Prostate gland (tissue), 2 donors: Measurements from ENCODE around the gene ACOD1. TPM values are rescaled to one million over a fixed set of nuclear protein-coding genes. Genes with fewer than 3 reads are reported as not detected.

Experiments
- DNase-seq: peaks from one replicate; pipeline ENCODE4 v3.0.0-alpha.2; 2019; ENCODE audit warnings: low spot score
- H3K27ac ChIP-seq, 2 donors: fragments of 200-600 bp; sonication (generic); 2 replicates each; pipeline ENCODE4 v1.5.1; 2017 to 2019
- H3K27me3 ChIP-seq: fragments of 200-600 bp; sonication (generic); replicated peaks from 2 replicates; pipeline ENCODE4 v1.5.1; 2019; ENCODE audit not compliant: insufficient read depth
- H3K36me3 ChIP-seq, 2 donors: fragments of 200-600 bp; sonication (generic); 1 replicate in 1 of 2; 2 replicates in 1 of 2; pipeline versions ENCODE4 v1.5.1 to v1.8.1; 2017 to 2019
- H3K4me1 ChIP-seq: fragments of 200-600 bp; sonication (generic); replicated peaks from 2 replicates; pipeline ENCODE4 v1.5.1; 2019
- H3K4me3 ChIP-seq, 2 donors: fragments of 200-600 bp; sonication (generic); 2 replicates each; pipeline ENCODE4 v1.5.1; 2017 to 2019
- H3K9me3 ChIP-seq: fragments of 200-600 bp; sonication (generic); 2 replicates; pipeline ENCODE4 v1.5.1; 2017
- POLR2A ChIP-seq: fragments of 450-650 bp; IDR thresholded peaks from one replicate; pipeline ENCODE4 v1.6.1; 2016; ENCODE audit warnings: antibody characterized with exemption, mild to moderate bottlenecking
- POLR2AphosphoS5 ChIP-seq: sonication (generic); formaldehyde crosslinking; IDR thresholded peaks from one replicate; pipeline ENCODE4 v1.6.1; 2017; ENCODE audit warnings: antibody characterized with exemption
- WGBS: methylation state at CpG from one replicate; pipeline ENCODE4 v1.1.5; 2018; 5-methylcytosine and 5-hydroxymethylcytosine counted together
- intact Hi-C: fragments of 100-400 bp; cut with DNase I; formaldehyde crosslinking; loops from one replicate; pipeline ENCODE4 v1.14.2; 2022
- total RNA-seq, 2 donors: library from RNA; depleted of rRNA; stranded (reverse); fragments of >200 nt; gene quantifications; one replicate each; pipeline ENCODE4 v1.1.0, GENCODE V29; 2016
- TF ChIP-seq, protein P1 (sequence below), 4 experiments: fragments of 200-600 bp in 2 of 4; fragments of 450-650 bp in 2 of 4; sonication (generic) in 2 of 4; IDR thresholded peaks; 1 replicate in 3 of 4; 2 replicates in 1 of 4; pipeline ENCODE4 v1.5.1; 2016 to 2019; ENCODE audit warnings: antibody characterized with exemption in 4 of 4, mild to moderate bottlenecking in 2 of 4, moderate library complexity in 2 of 4

The ACOD1 gene
- total RNA-seq, 2 donors from 2014 or later = not detected

DNA sequence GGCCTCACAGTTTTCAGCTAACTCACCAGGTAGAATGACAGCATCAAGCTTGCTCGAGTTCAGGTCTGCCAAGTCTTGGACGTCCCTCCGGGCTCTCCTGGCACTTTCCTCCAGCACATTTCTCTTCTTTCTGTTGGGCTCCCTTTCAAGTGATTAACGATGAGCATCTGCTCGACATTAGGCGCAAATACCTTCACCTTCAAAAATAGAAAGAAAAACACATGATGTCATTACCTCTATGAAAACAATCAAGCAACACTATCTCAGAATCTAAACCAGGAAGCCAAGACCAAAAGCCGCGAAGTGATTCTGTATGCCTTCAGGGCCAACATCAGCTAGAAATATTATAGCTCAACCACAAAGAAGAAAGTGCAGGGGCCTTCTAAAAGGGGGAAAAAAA, 28.2 kb downstream of the ACOD1 start:
- intact Hi-C loops = no loop called here
- Histone ChIP-seq H3K27me3 (no peaks in the 10 kb centered on the region), H3K4me3 (no peak overlapping the region), H3K9me3 (no peaks in the 10 kb centered on the region), H3K36me3 (no peaks in the 10 kb centered on the region), H3K4me1 (no peaks in the 10 kb centered on the region), H3K27ac (no peak overlapping the region)
- TF ChIP-seq POLR2AphosphoS5 (no peak), POLR2A (no peak)
- TF ChIP-seq, protein P1, sequence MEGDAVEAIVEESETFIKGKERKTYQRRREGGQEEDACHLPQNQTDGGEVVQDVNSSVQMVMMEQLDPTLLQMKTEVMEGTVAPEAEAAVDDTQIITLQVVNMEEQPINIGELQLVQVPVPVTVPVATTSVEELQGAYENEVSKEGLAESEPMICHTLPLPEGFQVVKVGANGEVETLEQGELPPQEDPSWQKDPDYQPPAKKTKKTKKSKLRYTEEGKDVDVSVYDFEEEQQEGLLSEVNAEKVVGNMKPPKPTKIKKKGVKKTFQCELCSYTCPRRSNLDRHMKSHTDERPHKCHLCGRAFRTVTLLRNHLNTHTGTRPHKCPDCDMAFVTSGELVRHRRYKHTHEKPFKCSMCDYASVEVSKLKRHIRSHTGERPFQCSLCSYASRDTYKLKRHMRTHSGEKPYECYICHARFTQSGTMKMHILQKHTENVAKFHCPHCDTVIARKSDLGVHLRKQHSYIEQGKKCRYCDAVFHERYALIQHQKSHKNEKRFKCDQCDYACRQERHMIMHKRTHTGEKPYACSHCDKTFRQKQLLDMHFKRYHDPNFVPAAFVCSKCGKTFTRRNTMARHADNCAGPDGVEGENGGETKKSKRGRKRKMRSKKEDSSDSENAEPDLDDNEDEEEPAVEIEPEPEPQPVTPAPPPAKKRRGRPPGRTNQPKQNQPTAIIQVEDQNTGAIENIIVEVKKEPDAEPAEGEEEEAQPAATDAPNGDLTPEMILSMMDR (IDR thresholded peaks at IDR 0.05) = no peak
- DNase-seq = no peak
- WGBS = 15% methylated on average over 8 of the region's 8 CpGs

DNA sequence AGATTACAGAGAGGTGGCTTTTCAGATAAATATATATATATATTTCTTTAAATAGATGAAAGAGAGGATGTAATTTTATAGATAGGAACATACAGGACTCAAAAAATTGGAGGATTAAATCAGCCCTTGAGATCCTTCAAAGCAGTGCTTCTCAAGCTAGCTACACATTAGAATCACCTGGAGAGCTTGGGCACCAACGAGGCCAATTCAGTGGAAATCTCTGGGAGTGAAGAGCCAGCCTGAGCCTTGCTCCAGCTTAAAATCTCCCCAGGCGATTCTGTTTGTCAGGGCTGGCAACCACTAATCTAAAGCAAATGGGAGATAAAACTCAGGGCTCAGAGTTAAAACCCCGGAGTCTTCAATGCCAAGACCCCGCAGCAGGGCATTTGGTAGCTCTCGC, 28.6 kb downstream of the ACOD1 start:
- Histone ChIP-seq H3K9me3 (no peaks in the 10 kb centered on the region), H3K4me3 (no peak overlapping the region), H3K27ac (no peak overlapping the region), H3K36me3 (no peaks in the 10 kb centered on the region), H3K27me3 (no peaks in the 10 kb centered on the region), H3K4me1 (no peaks in the 10 kb centered on the region)
- 80% methylated on average over 5 of the region's 5 CpGs for WGBS
- TF ChIP-seq, protein P1 (IDR thresholded peaks at IDR 0.05) = no peak
- TF ChIP-seq POLR2A = no peak
- TF ChIP-seq POLR2AphosphoS5 = no peak
- DNase-seq = no peak
- intact Hi-C loops = no loop called here

DNA sequence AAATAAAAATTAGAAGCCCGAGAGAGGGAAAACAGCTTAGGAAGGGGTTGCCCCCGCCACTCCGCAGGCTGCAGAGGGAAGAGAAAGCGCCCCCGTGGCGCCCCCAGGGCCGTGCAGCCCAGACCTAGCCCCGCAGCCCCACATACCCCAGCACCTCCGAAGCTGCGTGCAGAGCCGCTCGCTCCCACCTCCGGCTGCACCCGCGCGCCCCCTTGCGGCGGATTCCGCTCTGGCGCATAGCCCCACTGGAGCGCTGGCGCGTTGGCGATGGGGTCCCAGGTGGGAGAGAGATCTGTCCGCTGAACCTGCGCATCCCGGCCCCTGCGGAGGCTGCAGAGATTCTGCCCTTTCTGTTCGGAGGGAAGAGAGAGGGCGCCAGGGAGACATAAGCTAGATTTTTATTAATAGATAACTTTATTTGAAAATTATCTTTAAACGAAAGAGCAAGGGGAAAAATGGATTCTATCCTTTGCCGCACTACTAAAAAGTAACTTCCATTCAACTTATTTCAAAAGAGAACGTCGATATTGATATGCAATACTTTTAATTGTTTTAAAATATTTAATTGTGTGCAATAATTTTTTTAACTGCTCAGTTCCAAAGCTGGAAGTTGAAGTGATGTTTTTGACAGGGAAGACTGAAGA, 31.9 kb downstream of the ACOD1 start:
- intact Hi-C loops = no loop called here
- Histone ChIP-seq H3K36me3 (no peaks in the 10 kb centered on the region), H3K9me3 (no peaks in the 10 kb centered on the region), H3K27ac (no peak overlapping the region), H3K4me3 (peak overlapping the region; percentile 3 to 7), H3K4me1 (no peaks in the 10 kb centered on the region), H3K27me3 (no peaks in the 10 kb centered on the region)
- WGBS = 4% methylated on average over 34 of the region's 34 CpGs
- DNase-seq = peak; percentile 49
- no peak for TF ChIP-seq POLR2AphosphoS5
- TF ChIP-seq, protein P1 (IDR thresholded peaks at IDR 0.05) = peak; percentile 55 to 83 (median 76)

DNA sequence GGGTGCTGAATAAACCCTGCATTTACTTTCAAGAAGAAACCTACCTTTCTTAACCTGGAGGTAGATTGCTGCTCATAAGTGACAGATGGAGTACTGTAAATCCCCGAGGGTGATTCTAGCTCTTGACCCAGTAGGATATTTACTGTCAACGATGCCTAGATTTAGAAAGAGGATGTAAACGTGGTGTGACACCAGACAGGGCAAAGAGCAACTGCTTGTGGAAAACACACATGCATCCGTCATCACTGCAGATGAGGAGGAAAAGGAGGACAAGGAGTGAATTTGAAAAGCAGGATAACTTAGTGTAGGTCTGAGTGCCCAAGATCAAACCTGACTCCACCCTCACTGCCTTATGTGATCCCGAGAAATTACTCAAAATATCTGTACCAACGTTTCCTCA, 33.8 kb downstream of the ACOD1 start:
- Histone ChIP-seq H3K36me3 (no peaks in the 10 kb centered on the region), H3K27me3 (no peaks in the 10 kb centered on the region), H3K4me3 (no peak overlapping the region), H3K27ac (no peak overlapping the region), H3K9me3 (no peaks in the 10 kb centered on the region), H3K4me1 (no peaks in the 10 kb centered on the region)
- DNase-seq = no peak
- 65% methylated on average over 6 of the region's 6 CpGs for whole genome bisulfite sequencing
- TF ChIP-seq POLR2A (no peak), POLR2AphosphoS5 (no peak)
- TF ChIP-seq, protein P1 (IDR thresholded peaks at IDR 0.05) = no peak
- intact Hi-C loops = no loop called here

DNA sequence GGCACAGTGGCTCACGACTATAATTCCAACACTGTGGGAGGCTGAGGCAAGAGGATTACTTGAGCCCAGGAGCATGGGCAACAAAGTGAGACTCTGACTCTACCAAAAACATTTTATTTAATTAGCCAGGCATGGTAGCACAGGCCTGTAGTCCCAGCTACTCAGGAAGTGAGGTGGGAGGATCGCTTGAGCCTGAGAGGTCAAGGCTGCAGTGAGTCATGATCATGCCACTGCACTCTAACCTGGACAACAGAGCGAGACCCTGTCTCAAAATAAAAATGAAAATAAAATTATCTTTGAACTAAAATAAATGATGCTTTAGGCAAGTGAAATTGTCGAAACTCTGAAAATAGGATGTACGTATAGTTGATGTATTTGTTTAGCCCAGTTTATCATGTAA, 35.4 kb downstream of the ACOD1 start:
- peaks cover 1% of the 10 kb centered on the region for H3K27me3 ChIP-seq
- H3K27ac ChIP-seq = no peak overlapping the region
- intact Hi-C loops = no loop called here
- no peaks in the 10 kb centered on the region for H3K36me3 ChIP-seq
- no peak for TF ChIP-seq POLR2AphosphoS5
- no peak for TF ChIP-seq POLR2A
- TF ChIP-seq, protein P1 (IDR thresholded peaks at IDR 0.05) = no peak
- WGBS = 86% methylated on average over 5 of the region's 5 CpGs
- no peaks in the 10 kb centered on the region for H3K4me1 ChIP-seq
- no peaks in the 10 kb centered on the region for H3K9me3 ChIP-seq
- H3K4me3 ChIP-seq = no peak overlapping the region
- DNase-seq = no peak
